Muscle of leg (tissue), 9 donors: ENCODE measurements around the gene OCLN. TPM values are rescaled to one million over a fixed set of nuclear protein-coding genes. Genes with fewer than 3 reads are reported as not detected.

Source experiments
- polyA plus RNA-seq, 8 donors: library from polyadenylated mRNA; unstranded; fragments of 120-200 nt; gene quantifications; one replicate each; pipeline versions ENCODE4 v1.2.1 to v1.2.3, GENCODE V29; 2013; ENCODE audit warnings: inconsistent platforms in 1 of 8, low replicate concordance in 1 of 8; ENCODE audit not compliant: insufficient read length in 8 of 8, insufficient read depth in 1 of 8
- total RNA-seq: library from RNA; stranded (reverse); fragments of 120-200 nt; gene quantifications from one replicate; pipeline ENCODE4 v1.2.4, GENCODE V29; 2013

The OCLN gene
- total and polyA plus RNA-seq, 9 donors = 0.59 to 6.8 (median 2.5) TPM

Other genes with a start within 250 kb of the OCLN start
- 2.2 TPM for gene CCDC125, start 160.0 kb upstream of the OCLN start, total RNA-seq
- 1 to 10 TPM; 2.8 to 4.1 (median 3.5) TPM for gene CCDC125, start 160.0 kb upstream of the OCLN start, polyA plus RNA-seq
- gene AK6, start 123.3 kb upstream of the OCLN start, total RNA-seq = 40.2 TPM
- gene AK6, start 123.3 kb upstream of the OCLN start, polyA plus RNA-seq = 10 to 100 TPM; 35.9 to 53.9 (median 44.6) TPM
- gene TAF9, start 123.3 kb upstream of the OCLN start, total RNA-seq = 38.3 TPM
- gene TAF9, start 123.3 kb upstream of the OCLN start, polyA plus RNA-seq = 10 to 100 TPM; 31.2 to 38.3 (median 37.5) TPM
- gene RAD17, start 123.0 kb upstream of the OCLN start, total RNA-seq = 21.2 TPM
- 10 to 100 TPM; 20.6 to 26.4 (median 23.2) TPM for gene RAD17, start 123.0 kb upstream of the OCLN start, polyA plus RNA-seq
- gene MARVELD2, start 77.7 kb upstream of the OCLN start, total RNA-seq = 0.31 TPM
- 1 to 10 TPM in 2 of 8 donors, under 1 TPM in 6; 0.14 to 3.2 (median 0.36) TPM for gene MARVELD2, start 77.7 kb upstream of the OCLN start, polyA plus RNA-seq
- 42.0 TPM for gene GTF2H2C, start 67.4 kb downstream of the OCLN start, total RNA-seq
- gene GTF2H2C, start 67.4 kb downstream of the OCLN start, polyA plus RNA-seq = 10 to 100 TPM; 20.8 to 38.4 (median 27.1) TPM